Measurements from ENCODE around the gene TOMM70. TPM values are rescaled to one million over a fixed set of nuclear protein-coding genes. Genes with fewer than 3 reads are reported as not detected.
A peak's percentile ranks its signal among the peaks of the same experiment; 100 is the strongest.

TOMM70 gene
- total and polyA plus RNA-seq, 2 of the 13 experiments (the other 11 are each of a cell fraction or from before 2014, with no cell fraction given) = 27.0 to 77.2 TPM

DNA sequence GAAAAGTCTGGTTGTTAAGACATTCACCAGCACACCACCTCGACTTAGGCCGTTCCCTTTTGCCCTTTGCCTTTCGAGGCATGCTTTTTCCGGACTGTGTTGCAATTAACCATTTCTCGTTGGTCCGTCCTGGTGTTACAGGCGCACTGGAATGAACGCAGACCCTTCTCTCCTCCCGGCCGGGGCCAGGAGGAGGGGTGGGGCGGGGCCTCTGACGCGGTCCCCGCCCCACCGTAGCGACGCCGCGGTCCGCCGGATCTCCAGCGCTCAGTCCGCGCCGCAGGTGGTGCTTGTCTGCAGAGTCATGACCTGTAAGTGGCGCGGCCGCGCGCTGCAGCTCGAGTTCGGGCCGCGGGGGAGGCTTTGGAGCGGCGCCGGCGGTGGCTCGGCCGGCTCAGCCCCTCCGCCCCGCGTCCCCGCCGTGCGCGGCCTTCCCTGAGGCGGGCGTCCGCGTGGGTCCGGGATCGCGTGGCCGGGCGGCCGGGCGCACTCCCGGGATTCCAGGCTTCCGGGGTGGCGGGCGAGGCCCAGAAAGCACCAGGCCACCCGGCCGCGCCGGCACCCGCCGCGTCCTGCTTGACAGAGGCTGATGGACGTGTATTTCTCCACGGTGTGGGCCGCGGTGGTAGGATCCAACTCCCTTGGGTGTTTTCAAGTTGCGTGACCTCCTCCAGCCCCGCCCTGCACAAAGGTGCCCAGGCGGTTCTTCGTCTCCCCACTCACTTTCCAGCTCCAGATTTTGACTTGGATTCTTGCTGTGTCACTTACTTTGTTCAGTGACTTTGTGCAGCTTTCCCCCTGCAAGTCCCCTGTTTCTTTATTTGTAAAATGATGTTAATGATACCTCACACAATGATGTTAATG is 66.2 kb downstream of the TOMM70 start, which contains the start of gene NIT2 (continued):
- no peak for TF ChIP-seq SOX6 (IDR thresholded peaks at IDR 0.05)
- peak; percentile 56; the same call in 1 of the 2 replicates for TF ChIP-seq SOX6 (CRISPR knock-in tag; IDR thresholded peaks at IDR 0.05)
- TF ChIP-seq, protein P1, sequence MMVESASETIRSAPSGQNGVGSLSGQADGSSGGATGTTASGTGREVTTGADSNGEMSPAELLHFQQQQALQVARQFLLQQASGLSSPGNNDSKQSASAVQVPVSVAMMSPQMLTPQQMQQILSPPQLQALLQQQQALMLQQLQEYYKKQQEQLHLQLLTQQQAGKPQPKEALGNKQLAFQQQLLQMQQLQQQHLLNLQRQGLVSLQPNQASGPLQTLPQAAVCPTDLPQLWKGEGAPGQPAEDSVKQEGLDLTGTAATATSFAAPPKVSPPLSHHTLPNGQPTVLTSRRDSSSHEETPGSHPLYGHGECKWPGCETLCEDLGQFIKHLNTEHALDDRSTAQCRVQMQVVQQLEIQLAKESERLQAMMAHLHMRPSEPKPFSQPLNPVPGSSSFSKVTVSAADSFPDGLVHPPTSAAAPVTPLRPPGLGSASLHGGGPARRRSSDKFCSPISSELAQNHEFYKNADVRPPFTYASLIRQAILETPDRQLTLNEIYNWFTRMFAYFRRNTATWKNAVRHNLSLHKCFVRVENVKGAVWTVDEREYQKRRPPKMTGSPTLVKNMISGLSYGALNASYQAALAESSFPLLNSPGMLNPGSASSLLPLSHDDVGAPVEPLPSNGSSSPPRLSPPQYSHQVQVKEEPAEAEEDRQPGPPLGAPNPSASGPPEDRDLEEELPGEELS (CRISPR knock-in tag; IDR thresholded peaks at IDR 0.05) = peak; percentile 75
- no peak for TF ChIP-seq ZNF124 (CRISPR knock-in tag; IDR thresholded peaks at IDR 0.05)
- TF ChIP-seq, protein P2, sequence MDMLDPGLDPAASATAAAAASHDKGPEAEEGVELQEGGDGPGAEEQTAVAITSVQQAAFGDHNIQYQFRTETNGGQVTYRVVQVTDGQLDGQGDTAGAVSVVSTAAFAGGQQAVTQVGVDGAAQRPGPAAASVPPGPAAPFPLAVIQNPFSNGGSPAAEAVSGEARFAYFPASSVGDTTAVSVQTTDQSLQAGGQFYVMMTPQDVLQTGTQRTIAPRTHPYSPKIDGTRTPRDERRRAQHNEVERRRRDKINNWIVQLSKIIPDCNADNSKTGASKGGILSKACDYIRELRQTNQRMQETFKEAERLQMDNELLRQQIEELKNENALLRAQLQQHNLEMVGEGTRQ (IDR thresholded peaks at IDR 0.05; ENCODE audit: low read depth, low read length) = no peak
- TF ChIP-seq, protein P2 (CRISPR knock-in tag; IDR thresholded peaks at IDR 0.05; ENCODE audit: borderline replicate concordance) = no peak
- TF ChIP-seq PAX8 (CRISPR knock-in tag; IDR thresholded peaks at IDR 0.05; ENCODE audit: borderline replicate concordance) = 0 out of 2 replicates have a peak, but pooled peaks have one; percentile 89
- TF ChIP-seq ZNF468 (CRISPR knock-in tag; IDR thresholded peaks at IDR 0.05) = no peak
- TF ChIP-seq U2AF2 (IDR thresholded peaks at IDR 0.05; ENCODE audit: low read depth, low read length) = no peak
- TF ChIP-seq IRF2 (CRISPR knock-in tag; IDR thresholded peaks at IDR 0.05) = no peak
- no peak for TF ChIP-seq TBX3 (IDR thresholded peaks at IDR 0.05; ENCODE audit: borderline replicate concordance)
- TF ChIP-seq, protein P3, sequence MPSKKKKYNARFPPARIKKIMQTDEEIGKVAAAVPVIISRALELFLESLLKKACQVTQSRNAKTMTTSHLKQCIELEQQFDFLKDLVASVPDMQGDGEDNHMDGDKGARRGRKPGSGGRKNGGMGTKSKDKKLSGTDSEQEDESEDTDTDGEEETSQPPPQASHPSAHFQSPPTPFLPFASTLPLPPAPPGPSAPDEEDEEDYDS (CRISPR knock-in tag; IDR thresholded peaks at IDR 0.05) = peak; percentile 58; the same call in 1 of the 2 replicates
- peak; percentile 74; the same call in 1 of the 2 replicates for TF ChIP-seq DMAP1 (CRISPR knock-in tag; IDR thresholded peaks at IDR 0.05)
- TF ChIP-seq, protein P4, sequence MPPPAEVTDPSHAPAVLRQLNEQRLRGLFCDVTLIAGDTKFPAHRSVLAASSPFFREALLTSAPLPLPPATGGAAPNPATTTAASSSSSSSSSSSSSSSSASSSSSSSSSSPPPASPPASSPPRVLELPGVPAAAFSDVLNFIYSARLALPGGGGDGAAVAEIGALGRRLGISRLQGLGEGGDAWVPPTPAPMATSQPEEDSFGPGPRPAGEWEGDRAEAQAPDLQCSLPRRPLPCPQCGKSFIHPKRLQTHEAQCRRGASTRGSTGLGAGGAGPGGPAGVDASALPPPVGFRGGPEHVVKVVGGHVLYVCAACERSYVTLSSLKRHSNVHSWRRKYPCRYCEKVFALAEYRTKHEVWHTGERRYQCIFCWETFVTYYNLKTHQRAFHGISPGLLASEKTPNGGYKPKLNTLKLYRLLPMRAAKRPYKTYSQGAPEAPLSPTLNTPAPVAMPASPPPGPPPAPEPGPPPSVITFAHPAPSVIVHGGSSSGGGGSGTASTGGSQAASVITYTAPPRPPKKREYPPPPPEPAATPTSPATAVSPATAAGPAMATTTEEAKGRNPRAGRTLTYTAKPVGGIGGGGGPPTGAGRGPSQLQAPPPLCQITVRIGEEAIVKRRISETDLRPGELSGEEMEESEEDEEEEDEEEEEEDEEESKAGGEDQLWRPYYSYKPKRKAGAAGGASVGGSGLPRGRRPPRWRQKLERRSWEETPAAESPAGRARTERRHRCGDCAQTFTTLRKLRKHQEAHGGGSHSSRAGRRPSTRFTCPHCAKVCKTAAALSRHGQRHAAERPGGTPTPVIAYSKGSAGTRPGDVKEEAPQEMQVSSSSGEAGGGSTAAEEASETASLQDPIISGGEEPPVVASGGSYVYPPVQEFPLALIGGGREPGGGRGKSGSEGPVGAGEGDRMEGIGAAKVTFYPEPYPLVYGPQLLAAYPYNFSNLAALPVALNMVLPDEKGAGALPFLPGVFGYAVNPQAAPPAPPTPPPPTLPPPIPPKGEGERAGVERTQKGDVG (CRISPR knock-in tag; IDR thresholded peaks at IDR 0.05; ENCODE audit: borderline replicate concordance) = no peak
- peak; percentile 77 for TF ChIP-seq RXRB (CRISPR knock-in tag; IDR thresholded peaks at IDR 0.05; ENCODE audit: borderline replicate concordance)
- TF ChIP-seq TRIM24 (CRISPR knock-in tag; IDR thresholded peaks at IDR 0.05) = no peak
- TF ChIP-seq, protein P5, sequence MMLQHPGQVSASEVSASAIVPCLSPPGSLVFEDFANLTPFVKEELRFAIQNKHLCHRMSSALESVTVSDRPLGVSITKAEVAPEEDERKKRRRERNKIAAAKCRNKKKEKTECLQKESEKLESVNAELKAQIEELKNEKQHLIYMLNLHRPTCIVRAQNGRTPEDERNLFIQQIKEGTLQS (CRISPR knock-in tag; IDR thresholded peaks at IDR 0.05) = 0 out of 2 replicates have a peak, but pooled peaks have one; percentile 2
- no peak for TF ChIP-seq JUND (CRISPR knock-in tag; IDR thresholded peaks at IDR 0.05)
- no peak for TF ChIP-seq ZNF577 (CRISPR knock-in tag; IDR thresholded peaks at IDR 0.05; ENCODE audit: borderline replicate concordance, low read depth)
- TF ChIP-seq, protein P6, sequence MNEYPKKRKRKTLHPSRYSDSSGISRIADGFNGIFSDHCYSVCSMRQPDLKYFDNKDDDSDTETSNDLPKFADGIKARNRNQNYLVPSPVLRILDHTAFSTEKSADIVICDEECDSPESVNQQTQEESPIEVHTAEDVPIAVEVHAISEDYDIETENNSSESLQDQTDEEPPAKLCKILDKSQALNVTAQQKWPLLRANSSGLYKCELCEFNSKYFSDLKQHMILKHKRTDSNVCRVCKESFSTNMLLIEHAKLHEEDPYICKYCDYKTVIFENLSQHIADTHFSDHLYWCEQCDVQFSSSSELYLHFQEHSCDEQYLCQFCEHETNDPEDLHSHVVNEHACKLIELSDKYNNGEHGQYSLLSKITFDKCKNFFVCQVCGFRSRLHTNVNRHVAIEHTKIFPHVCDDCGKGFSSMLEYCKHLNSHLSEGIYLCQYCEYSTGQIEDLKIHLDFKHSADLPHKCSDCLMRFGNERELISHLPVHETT (CRISPR knock-in tag; conservative IDR thresholded peaks at IDR 0.05) = peak; percentile 33; the same call in 1 of the 2 replicates
